Measurements from ENCODE around the gene PLRG1.

The PLRG1 gene

GRCh38 chr4:154485127-154485773 lies 65.0 kb downstream of the PLRG1 start:
- TF ChIP-seq, protein P1, sequence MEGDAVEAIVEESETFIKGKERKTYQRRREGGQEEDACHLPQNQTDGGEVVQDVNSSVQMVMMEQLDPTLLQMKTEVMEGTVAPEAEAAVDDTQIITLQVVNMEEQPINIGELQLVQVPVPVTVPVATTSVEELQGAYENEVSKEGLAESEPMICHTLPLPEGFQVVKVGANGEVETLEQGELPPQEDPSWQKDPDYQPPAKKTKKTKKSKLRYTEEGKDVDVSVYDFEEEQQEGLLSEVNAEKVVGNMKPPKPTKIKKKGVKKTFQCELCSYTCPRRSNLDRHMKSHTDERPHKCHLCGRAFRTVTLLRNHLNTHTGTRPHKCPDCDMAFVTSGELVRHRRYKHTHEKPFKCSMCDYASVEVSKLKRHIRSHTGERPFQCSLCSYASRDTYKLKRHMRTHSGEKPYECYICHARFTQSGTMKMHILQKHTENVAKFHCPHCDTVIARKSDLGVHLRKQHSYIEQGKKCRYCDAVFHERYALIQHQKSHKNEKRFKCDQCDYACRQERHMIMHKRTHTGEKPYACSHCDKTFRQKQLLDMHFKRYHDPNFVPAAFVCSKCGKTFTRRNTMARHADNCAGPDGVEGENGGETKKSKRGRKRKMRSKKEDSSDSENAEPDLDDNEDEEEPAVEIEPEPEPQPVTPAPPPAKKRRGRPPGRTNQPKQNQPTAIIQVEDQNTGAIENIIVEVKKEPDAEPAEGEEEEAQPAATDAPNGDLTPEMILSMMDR (IDR thresholded peaks at IDR 0.05; ENCODE audit: low read depth, low read length), result no peak
- H3K4me1 ChIP-seq, result no peaks in the 10 kb centered on the region
- no peak for DNase-seq
- no peak overlapping the region for H3K4me3 ChIP-seq (ENCODE audit: low read depth, low read length)
- H3K27me3 ChIP-seq, result peaks cover 6% of the 10 kb centered on the region
- no peaks in the 10 kb centered on the region for H3K36me3 ChIP-seq
- H3K9me3 ChIP-seq, result no peaks in the 10 kb centered on the region
